Lung (tissue), 12 donors: Measurements from ENCODE around the gene TFCP2L1. TPM values are rescaled to one million over a fixed set of nuclear protein-coding genes. Genes with fewer than 3 reads are reported as not detected.

Experiments used
- ATAC-seq: fragments of 200-7000 bp; cut with Tn5 transposase; one replicate; pipeline ENCODE4 v1.9.1; 2020; ENCODE audit warnings: moderate number of reproducible peaks; ENCODE audit not compliant: insufficient read depth, low FRiP score
- DNase-seq, 3 donors: peaks; one replicate each; pipeline ENCODE4 v3.0.0-alpha.2; 2013 to 2017
- H3K27ac ChIP-seq, 2 donors: one replicate each; pipeline ENCODE4 v1.5.1; 2013; ENCODE audit warnings: mild to moderate bottlenecking in 2 of 2, moderate library complexity in 2 of 2, control low read depth in 1 of 2, inconsistent platforms in 1 of 2, low read depth in 1 of 2, low read length in 1 of 2
- H3K27me3 ChIP-seq, 3 donors: one replicate each; pipeline ENCODE4 v1.5.1; 2013; ENCODE audit warnings: low read length in 2 of 3; ENCODE audit not compliant: control insufficient read depth in 3 of 3, insufficient read depth in 3 of 3
- H3K36me3 ChIP-seq, 4 donors: one replicate each; pipeline ENCODE4 v1.5.1; 2013; ENCODE audit warnings: low read length in 4 of 4, mild to moderate bottlenecking in 1 of 4, moderate library complexity in 1 of 4; ENCODE audit not compliant: control insufficient read depth in 4 of 4, insufficient read depth in 4 of 4
- H3K4me1 ChIP-seq, 5 donors: one replicate each; pipeline ENCODE4 v1.5.1; 2013; ENCODE audit warnings: low read length in 5 of 5, mild to moderate bottlenecking in 2 of 5, moderate library complexity in 1 of 5; ENCODE audit not compliant: control insufficient read depth in 5 of 5, insufficient read depth in 5 of 5
- H3K4me3 ChIP-seq: one replicate; pipeline ENCODE4 v1.5.1; 2013; ENCODE audit warnings: mild to moderate bottlenecking, control low read depth, moderate library complexity
- H3K9ac ChIP-seq, 2 donors: one replicate each; pipeline ENCODE4 v1.5.1; 2013; ENCODE audit warnings: low read length in 2 of 2, control low read depth in 1 of 2; ENCODE audit not compliant: insufficient read depth in 1 of 2
- H3K9me3 ChIP-seq, 4 donors: one replicate each; pipeline ENCODE4 v1.5.1; 2013; ENCODE audit warnings: low read length in 3 of 4, mild to moderate bottlenecking in 1 of 4, moderate library complexity in 1 of 4; ENCODE audit not compliant: control insufficient read depth in 4 of 4, insufficient read depth in 3 of 4
- WGBS, 2 donors: extraction: QIAGEN DNeasy Blood & Tissue Kit; methylation state at CpG; one replicate each; pipeline ENCODE4 v1.1.7; 2013; 5-methylcytosine and 5-hydroxymethylcytosine counted together
- polyA plus RNA-seq, 2 donors: library from polyadenylated mRNA; stranded (reverse); fragments of 200-250 nt; gene quantifications; one replicate each; pipeline ENCODE4 v1.2.1, GENCODE V29; 2013
- total RNA-seq, 2 donors: library from RNA; depleted of rRNA in 1 of 2; stranded (reverse); fragments of >200 nt in 1 of 2; gene quantifications; one replicate each; pipeline ENCODE4 v1.2.1, GENCODE V29; 2014 to 2021
- TF ChIP-seq, protein P1 (sequence below): IDR thresholded peaks from 2 replicates; pipeline ENCODE4 v1.5.1; 2012; ENCODE audit warnings: mild to moderate bottlenecking; ENCODE audit errors: control extremely low read depth, extremely low read depth
- donor health status: control.
- donor health status: control.
- donor health status: Bipolar disorder and iron deficiency.
- donor health status: healthy.
- donor health status: DM: yes; HTN: yes; CAD: no.

The TFCP2L1 gene
- total and polyA plus RNA-seq, 4 donors: 2.8 to 36.1 (median 6.7) TPM

DNA sequence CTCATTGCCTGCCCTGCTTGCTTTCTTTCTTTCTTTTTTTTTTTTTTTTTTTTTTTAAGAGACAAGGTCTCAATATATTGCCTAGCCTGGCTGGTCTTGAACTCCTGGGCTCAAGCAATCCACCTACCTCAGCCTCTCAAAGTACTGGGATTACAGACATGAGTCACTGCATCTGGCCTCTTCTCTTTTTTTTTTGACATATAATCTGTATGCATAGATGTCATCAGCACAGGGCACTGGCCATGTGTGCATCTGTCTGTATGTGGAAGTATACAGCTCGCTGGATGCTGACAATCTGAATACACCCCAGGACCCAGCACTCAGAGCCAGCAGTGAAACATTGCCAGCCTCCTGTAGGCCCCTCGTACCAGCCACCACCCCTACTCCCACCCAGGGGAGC, 49.5 kb downstream of the TFCP2L1 start:
- no peak overlapping the region for H3K4me3 ChIP-seq
- peaks cover 0 to 10% (median 0%) of the 10 kb centered on the region in 4 donors for H3K36me3 ChIP-seq
- H3K9me3 ChIP-seq: no peaks in the 10 kb centered on the region
- no peak overlapping the region for H3K27ac ChIP-seq
- ATAC-seq (no peak), DNase-seq (no peak)
- peaks cover 0 to 3% (median 0%) of the 10 kb centered on the region in 3 donors for H3K27me3 ChIP-seq
- no peak overlapping the region for H3K9ac ChIP-seq
- WGBS, 2 donors: 94 to 96% methylated on average over 2 of the region's 2 CpGs
- H3K4me1 ChIP-seq: no peaks in the 10 kb centered on the region
- TF ChIP-seq, protein P1, sequence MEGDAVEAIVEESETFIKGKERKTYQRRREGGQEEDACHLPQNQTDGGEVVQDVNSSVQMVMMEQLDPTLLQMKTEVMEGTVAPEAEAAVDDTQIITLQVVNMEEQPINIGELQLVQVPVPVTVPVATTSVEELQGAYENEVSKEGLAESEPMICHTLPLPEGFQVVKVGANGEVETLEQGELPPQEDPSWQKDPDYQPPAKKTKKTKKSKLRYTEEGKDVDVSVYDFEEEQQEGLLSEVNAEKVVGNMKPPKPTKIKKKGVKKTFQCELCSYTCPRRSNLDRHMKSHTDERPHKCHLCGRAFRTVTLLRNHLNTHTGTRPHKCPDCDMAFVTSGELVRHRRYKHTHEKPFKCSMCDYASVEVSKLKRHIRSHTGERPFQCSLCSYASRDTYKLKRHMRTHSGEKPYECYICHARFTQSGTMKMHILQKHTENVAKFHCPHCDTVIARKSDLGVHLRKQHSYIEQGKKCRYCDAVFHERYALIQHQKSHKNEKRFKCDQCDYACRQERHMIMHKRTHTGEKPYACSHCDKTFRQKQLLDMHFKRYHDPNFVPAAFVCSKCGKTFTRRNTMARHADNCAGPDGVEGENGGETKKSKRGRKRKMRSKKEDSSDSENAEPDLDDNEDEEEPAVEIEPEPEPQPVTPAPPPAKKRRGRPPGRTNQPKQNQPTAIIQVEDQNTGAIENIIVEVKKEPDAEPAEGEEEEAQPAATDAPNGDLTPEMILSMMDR: no peak

DNA sequence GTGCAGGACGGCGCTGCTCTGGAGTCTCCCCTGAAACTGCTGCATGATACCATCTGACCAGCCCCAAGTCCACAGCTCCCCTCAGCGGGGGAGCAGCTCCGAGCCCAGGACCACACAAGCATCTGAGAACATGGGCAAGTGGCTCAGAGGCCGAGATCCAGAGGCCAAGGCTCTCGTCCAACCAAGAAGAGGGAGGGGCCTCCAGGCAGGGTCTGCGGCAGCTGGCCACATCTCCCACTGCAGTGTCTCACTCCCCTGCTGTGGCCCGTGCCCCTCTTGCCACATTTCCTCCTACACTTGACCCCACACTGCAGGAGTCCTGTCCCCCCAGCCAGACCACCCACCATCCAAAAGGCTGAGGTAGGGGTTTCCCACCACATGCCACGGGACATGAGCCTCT, 50.2 kb downstream of the TFCP2L1 start:
- TF ChIP-seq, protein P1: no peak
- H3K27ac ChIP-seq: no peak overlapping the region
- no peak overlapping the region for H3K9ac ChIP-seq
- H3K9me3 ChIP-seq: no peaks in the 10 kb centered on the region
- 76 to 81% methylated on average over 9 of the region's 9 CpGs for WGBS, 2 donors
- peaks cover 0 to 9% (median 0%) of the 10 kb centered on the region in 4 donors for H3K36me3 ChIP-seq
- no peaks in the 10 kb centered on the region for H3K27me3 ChIP-seq
- no peak overlapping the region for H3K4me3 ChIP-seq
- no peaks in the 10 kb centered on the region for H3K4me1 ChIP-seq
- DNase-seq: no peak
- no peak for ATAC-seq

DNA sequence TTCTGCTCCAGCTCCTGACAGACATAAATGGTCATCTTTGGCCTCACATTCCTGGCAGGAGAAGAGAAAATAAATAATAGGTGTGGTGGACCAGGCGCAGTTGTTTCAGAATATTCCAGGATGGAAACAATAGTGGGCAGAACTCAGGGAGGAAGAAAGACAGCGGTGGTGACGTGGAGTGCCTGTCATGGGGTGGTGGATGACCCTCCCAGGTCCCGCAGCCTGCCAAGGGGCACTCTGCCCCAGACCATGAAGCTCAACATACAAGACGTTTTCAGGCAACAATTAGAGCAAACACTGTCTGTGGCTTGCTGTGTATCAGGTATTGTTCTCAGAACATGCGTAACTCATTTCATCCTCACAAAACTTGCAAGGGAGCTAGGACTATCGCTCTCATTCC, 50.9 kb downstream of the TFCP2L1 start:
- H3K4me1 ChIP-seq: no peaks in the 10 kb centered on the region
- H3K27me3 ChIP-seq: no peaks in the 10 kb centered on the region
- DNase-seq: no peak
- H3K4me3 ChIP-seq: no peak overlapping the region
- WGBS, 2 donors: 83 to 84% methylated on average over 7 of the region's 7 CpGs
- no peak for ATAC-seq
- no peak overlapping the region for H3K27ac ChIP-seq
- peaks cover 0 to 9% (median 0%) of the 10 kb centered on the region in 4 donors for H3K36me3 ChIP-seq
- no peak overlapping the region for H3K9ac ChIP-seq
- no peaks in the 10 kb centered on the region for H3K9me3 ChIP-seq
- TF ChIP-seq, protein P1: no peak

DNA sequence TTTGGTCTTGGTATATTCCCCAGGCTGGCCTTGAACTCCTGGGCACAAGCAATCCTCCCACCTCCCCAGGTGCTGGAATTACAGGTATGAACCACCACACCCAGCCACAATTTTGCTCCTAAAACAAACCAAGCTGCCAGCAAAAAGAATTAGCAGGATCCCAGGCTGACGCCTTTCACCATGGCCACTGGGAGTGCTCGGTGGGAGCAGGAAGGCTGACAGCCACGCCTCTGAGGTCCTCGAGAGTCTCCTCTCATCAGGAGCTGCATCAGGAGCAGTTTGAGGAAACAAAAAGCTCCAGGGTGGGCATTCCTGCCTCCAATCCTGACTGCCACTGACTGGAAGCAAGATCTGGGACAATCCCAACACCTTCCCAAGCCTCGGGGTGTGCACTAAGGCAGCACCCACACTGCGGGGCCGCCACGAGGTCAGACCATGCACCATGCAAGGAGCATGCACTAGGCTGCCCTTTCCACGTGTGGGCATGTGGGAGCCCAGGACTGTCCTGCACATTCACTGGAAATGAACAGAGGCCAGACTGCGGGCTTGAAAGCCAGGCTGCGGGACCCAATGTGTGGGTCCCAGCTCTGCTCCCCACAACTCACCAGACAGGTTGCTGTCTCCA, 51.4 kb downstream of the TFCP2L1 start:
- Histone ChIP-seq H3K36me3 (peaks cover 0 to 9% (median 0%) of the 10 kb centered on the region in 4 donors), H3K4me1 (no peaks in the 10 kb centered on the region), H3K27ac (no peak overlapping the region), H3K4me3 (no peak overlapping the region), H3K9me3 (no peaks in the 10 kb centered on the region), H3K27me3 (no peaks in the 10 kb centered on the region), H3K9ac (no peak overlapping the region)
- WGBS, 2 donors: 78 to 85% methylated on average over 11 of the region's 11 CpGs
- DNase-seq (no peak), ATAC-seq (no peak)
- TF ChIP-seq, protein P1: no peak
